OCI-LY3 (cell line): ENCODE measurements around the gene MAGI1.

Source experiments
- EZH2phosphoT487 ChIP-seq: fragments of 200-600 bp; shearing (Covaris generic); IDR thresholded peaks from 2 replicates; pipeline ENCODE4 v1.6.1; 2018; ENCODE audit warnings: antibody characterized with exemption, mixed run types, low read depth
- TF ChIP-seq, protein P1 (sequence below): fragments of 200-600, 300-600 bp; sonication (generic); IDR thresholded peaks from 2 replicates; pipeline ENCODE4 v1.5.1; 2014; ENCODE audit warnings: antibody characterized with exemption, low read length, low read depth

DNA sequence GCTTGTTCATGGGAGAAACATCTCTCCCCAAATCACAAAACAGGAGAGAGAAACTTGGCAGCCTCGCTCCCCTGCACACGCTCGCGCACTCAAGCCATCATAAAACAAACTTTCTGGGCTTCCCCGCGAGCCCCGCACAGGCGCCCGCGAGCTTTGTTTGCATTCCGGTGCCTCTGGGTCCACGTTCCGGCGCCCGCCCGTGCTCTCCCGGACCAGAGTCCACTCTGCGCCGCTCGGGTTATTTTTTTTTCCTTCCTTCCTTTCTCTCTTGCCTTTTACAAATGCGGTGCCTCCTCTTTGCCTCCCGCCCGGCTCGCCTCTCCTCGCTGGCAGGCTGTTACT is 363 bp downstream of the MAGI1 start:
- TF ChIP-seq, protein P1, sequence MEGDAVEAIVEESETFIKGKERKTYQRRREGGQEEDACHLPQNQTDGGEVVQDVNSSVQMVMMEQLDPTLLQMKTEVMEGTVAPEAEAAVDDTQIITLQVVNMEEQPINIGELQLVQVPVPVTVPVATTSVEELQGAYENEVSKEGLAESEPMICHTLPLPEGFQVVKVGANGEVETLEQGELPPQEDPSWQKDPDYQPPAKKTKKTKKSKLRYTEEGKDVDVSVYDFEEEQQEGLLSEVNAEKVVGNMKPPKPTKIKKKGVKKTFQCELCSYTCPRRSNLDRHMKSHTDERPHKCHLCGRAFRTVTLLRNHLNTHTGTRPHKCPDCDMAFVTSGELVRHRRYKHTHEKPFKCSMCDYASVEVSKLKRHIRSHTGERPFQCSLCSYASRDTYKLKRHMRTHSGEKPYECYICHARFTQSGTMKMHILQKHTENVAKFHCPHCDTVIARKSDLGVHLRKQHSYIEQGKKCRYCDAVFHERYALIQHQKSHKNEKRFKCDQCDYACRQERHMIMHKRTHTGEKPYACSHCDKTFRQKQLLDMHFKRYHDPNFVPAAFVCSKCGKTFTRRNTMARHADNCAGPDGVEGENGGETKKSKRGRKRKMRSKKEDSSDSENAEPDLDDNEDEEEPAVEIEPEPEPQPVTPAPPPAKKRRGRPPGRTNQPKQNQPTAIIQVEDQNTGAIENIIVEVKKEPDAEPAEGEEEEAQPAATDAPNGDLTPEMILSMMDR = no peak
- TF ChIP-seq EZH2phosphoT487 = no peak
